HepG2 (cell line): ENCODE data around the gene JAK1. TPM values are rescaled to one million over a fixed set of nuclear protein-coding genes. Genes with fewer than 3 reads are reported as not detected.

Experiments used
- ESRRA ChIP-seq: sonication (generic); formaldehyde crosslinking; IDR thresholded peaks from 2 replicates; pipeline ENCODE4 v1.5.1; 2020; ENCODE audit warnings: mild to moderate bottlenecking, low read depth, missing genetic modification reagents
- HNF4G ChIP-seq, 2 experiments: sonication (generic) in 1 of 2; formaldehyde crosslinking in 1 of 2; IDR thresholded peaks; 2 replicates each; pipeline versions ENCODE4 v1.4.0 to v1.6.1; 2011 to 2020; ENCODE audit warnings: borderline replicate concordance in 2 of 2, low read depth in 2 of 2, mild to moderate bottlenecking in 2 of 2, low read length in 1 of 2, missing genetic modification reagents in 1 of 2, moderate library complexity in 1 of 2
- KDM1A ChIP-seq: IDR thresholded peaks from 2 replicates; pipeline ENCODE4 v1.6.1; 2016; ENCODE audit warnings: missing compliant biosample characterization
- KDM5A ChIP-seq: fragments of 200-600 bp; sonication (generic); IDR thresholded peaks from 2 replicates; pipeline ENCODE4 v1.7.0; 2018; ENCODE audit warnings: antibody characterized with exemption, mild to moderate bottlenecking, low read length, borderline replicate concordance
- KMT2B ChIP-seq: IDR thresholded peaks from 2 replicates; pipeline ENCODE4 v1.6.1; 2016; ENCODE audit warnings: missing genetic modification reagents, missing compliant biosample characterization
- MLX ChIP-seq: IDR thresholded peaks from 2 replicates; pipeline ENCODE4 v1.6.1; 2016
- PHB2 ChIP-seq: fragments of 450-650 bp; IDR thresholded peaks from 2 replicates; pipeline ENCODE4 v1.6.1; 2018; ENCODE audit not compliant: partially characterized antibody
- PRDM15 ChIP-seq: sonication (generic); formaldehyde crosslinking; IDR thresholded peaks from 2 replicates; pipeline ENCODE4 v1.4.0; 2020; ENCODE audit warnings: missing genetic modification reagents
- RORA ChIP-seq: sonication (generic); formaldehyde crosslinking; IDR thresholded peaks from 2 replicates; pipeline ENCODE4 v1.5.0; 2020; ENCODE audit warnings: mild to moderate bottlenecking, missing genetic modification reagents, moderate library complexity
- SYNCRIP ChIP-seq: fragments of 200-400 bp; formaldehyde crosslinking; IDR thresholded peaks from 2 replicates; pipeline ENCODE4 v1.6.1; 2018; ENCODE audit warnings: mild to moderate bottlenecking, low read depth, low read length; ENCODE audit not compliant: insufficient read depth
- TFDP2 ChIP-seq: sonication (generic); formaldehyde crosslinking; IDR thresholded peaks from 2 replicates; pipeline ENCODE4 v1.4.0; 2020; ENCODE audit warnings: missing genetic modification reagents
- ZFP1 ChIP-seq: IDR thresholded peaks from 2 replicates; pipeline ENCODE4 v1.6.1; 2016
- ZKSCAN1 ChIP-seq: fragments of 150-350 bp; IDR thresholded peaks from 2 replicates; pipeline ENCODE4 v1.6.1; 2014; ENCODE audit warnings: low read length
- ZNF180 ChIP-seq: sonication (generic); formaldehyde crosslinking; IDR thresholded peaks from 2 replicates; pipeline ENCODE4 v1.4.0; 2020; ENCODE audit warnings: low read depth, missing genetic modification reagents, borderline replicate concordance
- ZNF317 ChIP-seq: sonication (generic); formaldehyde crosslinking; IDR thresholded peaks from 2 replicates; pipeline ENCODE4 v1.5.0; 2020; ENCODE audit warnings: mild to moderate bottlenecking, missing genetic modification reagents
- ZNF468 ChIP-seq: sonication (generic); formaldehyde crosslinking; IDR thresholded peaks from 2 replicates; pipeline ENCODE4 v1.8.0; 2022; ENCODE audit warnings: mild to moderate bottlenecking, moderate library complexity, missing genetic modification reagents
- ZNF556 ChIP-seq: sonication (generic); formaldehyde crosslinking; IDR thresholded peaks from 2 replicates; pipeline ENCODE4 v1.4.0; 2020; ENCODE audit warnings: mild to moderate bottlenecking, missing genetic modification reagents, borderline replicate concordance
- ZSCAN20 ChIP-seq: sonication (generic); formaldehyde crosslinking; IDR thresholded peaks from 2 replicates; pipeline ENCODE4 v1.4.0; 2020; ENCODE audit warnings: missing genetic modification reagents, mild to moderate bottlenecking, borderline replicate concordance
- polyA plus RNA-seq, 8 experiments: library from polyadenylated mRNA; depleted of rRNA in 3 of 8; stranded (reverse) in 7 of 8; unstranded in 1 of 8; fragments of >200 nt; fragmentation: Illumina TruSeq in 4 of 8; extraction: Trizol in 4 of 8; gene quantifications; 2 replicates each; pipeline versions ENCODE4 v1.2.1 to v1.2.3, GENCODE V29; 2011 to 2016; ENCODE audit warnings: low read depth in 4 of 8, missing spikeins in 1 of 8, mixed read lengths in 1 of 8; ENCODE audit not compliant: insufficient read depth in 1 of 8
- total RNA-seq, 5 experiments: library from RNA; depleted of rRNA; stranded (reverse); fragments of >200 nt; fragmentation: Illumina TruSeq; extraction: Trizol; gene quantifications; 2 replicates each; pipeline ENCODE4 v1.2.3, GENCODE V29; 2016; ENCODE audit warnings: low read depth in 1 of 5
- TF ChIP-seq, protein P1 (sequence below): sonication (generic); formaldehyde crosslinking; IDR thresholded peaks from 2 replicates; pipeline ENCODE4 v1.5.1; 2020; ENCODE audit warnings: missing genetic modification reagents, mild to moderate bottlenecking, borderline replicate concordance
- TF ChIP-seq, protein P2 (sequence below): sonication (generic); formaldehyde crosslinking; IDR thresholded peaks from 2 replicates; pipeline ENCODE4 v1.8.1; 2023; ENCODE audit warnings: mild to moderate bottlenecking, missing genetic modification reagents

The JAK1 gene
- total and polyA plus RNA-seq, 2 of the 13 experiments (the other 11 are each of a cell fraction or from before 2014, with no cell fraction given): 23.9 to 42.4 TPM

DNA sequence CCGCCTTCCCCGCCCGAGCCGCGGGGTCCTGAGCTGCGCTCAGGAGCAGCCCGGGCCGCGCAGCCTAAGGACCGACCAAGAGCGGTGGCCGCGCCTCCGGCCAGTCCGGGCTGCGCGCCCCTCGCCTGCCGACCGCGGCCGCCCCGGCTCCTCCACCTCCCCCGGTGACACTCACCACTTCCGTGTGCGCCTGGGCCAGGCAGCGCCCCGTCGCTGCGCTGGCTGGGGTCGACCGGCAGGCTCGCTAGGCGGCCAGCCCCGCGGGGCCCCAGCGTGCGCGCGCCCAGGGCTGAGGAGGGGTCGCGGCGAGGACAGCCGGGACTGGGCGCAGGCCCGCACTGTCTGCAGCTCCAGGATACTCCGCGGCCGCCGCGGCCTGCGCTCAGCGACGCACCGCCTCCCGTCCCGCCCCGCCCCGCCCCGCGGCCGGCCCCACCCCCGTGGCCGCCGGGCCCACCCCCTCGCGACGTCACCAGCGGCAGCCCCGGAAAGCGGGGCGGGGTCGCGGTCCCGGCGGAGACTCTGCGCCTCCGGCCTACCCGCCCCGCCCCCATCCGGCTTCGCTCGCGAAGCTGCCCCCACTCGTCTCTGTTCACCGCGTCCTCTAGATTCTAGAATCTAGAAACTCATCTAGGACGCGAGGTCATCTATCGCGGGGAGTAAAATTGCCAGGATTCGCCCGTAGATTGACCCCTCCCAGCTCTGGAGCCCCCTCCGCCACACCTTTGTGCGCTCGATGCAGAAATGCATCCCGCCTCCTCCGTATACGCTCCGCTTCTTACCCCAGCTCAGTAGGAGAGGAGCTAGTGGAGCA is at the start of gene JAK1 (continued):
- no peak for TF ChIP-seq HNF4G (IDR thresholded peaks at IDR 0.05; ENCODE audit: borderline replicate concordance, low read depth, low read length)
- TF ChIP-seq HNF4G (CRISPR knock-in tag; IDR thresholded peaks at IDR 0.05; ENCODE audit: borderline replicate concordance, low read depth): no peak
- TF ChIP-seq ZNF180 (CRISPR knock-in tag): no peak
- TF ChIP-seq ZFP1 (CRISPR knock-in tag): no peak
- TF ChIP-seq ZNF468 (CRISPR knock-in tag): no peak
- no peak for TF ChIP-seq ZKSCAN1
- peak; percentile 59; the same call in 1 of the 2 replicates for TF ChIP-seq KDM5A
- no peak; the same call in 1 of the 2 replicates for TF ChIP-seq TFDP2 (CRISPR knock-in tag)
- no peak for TF ChIP-seq PRDM15 (CRISPR knock-in tag)
- TF ChIP-seq RORA (CRISPR knock-in tag): no peak
- TF ChIP-seq, protein P1, sequence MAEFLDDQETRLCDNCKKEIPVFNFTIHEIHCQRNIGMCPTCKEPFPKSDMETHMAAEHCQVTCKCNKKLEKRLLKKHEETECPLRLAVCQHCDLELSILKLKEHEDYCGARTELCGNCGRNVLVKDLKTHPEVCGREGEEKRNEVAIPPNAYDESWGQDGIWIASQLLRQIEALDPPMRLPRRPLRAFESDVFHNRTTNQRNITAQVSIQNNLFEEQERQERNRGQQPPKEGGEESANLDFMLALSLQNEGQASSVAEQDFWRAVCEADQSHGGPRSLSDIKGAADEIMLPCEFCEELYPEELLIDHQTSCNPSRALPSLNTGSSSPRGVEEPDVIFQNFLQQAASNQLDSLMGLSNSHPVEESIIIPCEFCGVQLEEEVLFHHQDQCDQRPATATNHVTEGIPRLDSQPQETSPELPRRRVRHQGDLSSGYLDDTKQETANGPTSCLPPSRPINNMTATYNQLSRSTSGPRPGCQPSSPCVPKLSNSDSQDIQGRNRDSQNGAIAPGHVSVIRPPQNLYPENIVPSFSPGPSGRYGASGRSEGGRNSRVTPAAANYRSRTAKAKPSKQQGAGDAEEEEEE: no peak
- no peak; the same call in none of the 2 replicates for TF ChIP-seq ZSCAN20 (CRISPR knock-in tag)
- TF ChIP-seq, protein P2, sequence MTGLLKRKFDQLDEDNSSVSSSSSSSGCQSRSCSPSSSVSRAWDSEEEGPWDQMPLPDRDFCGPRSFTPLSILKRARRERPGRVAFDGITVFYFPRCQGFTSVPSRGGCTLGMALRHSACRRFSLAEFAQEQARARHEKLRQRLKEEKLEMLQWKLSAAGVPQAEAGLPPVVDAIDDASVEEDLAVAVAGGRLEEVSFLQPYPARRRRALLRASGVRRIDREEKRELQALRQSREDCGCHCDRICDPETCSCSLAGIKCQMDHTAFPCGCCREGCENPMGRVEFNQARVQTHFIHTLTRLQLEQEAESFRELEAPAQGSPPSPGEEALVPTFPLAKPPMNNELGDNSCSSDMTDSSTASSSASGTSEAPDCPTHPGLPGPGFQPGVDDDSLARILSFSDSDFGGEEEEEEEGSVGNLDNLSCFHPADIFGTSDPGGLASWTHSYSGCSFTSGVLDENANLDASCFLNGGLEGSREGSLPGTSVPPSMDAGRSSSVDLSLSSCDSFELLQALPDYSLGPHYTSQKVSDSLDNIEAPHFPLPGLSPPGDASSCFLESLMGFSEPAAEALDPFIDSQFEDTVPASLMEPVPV (CRISPR knock-in tag): no peak
- TF ChIP-seq SYNCRIP: no peak
- no peak for TF ChIP-seq MLX (CRISPR knock-in tag)
- TF ChIP-seq ZNF556: peak; percentile 87; the same call in 1 of the 2 replicates
- no peak for TF ChIP-seq PHB2
- TF ChIP-seq ESRRA (CRISPR knock-in tag): peak; percentile 31; the same call in 1 of the 2 replicates
- 0 out of 2 replicates have a peak, but pooled peaks have one; percentile 30 for TF ChIP-seq KMT2B (CRISPR knock-in tag)
- no peak for TF ChIP-seq KDM1A
- no peak for TF ChIP-seq ZNF317
